Lower leg skin (tissue), 3 donors: ENCODE measurements around the gene UFSP1.

Experiments
- POLR2A ChIP-seq, 2 donors: fragments of 450-650 bp; IDR thresholded peaks; one replicate each; pipeline ENCODE4 v1.6.1; 2016 to 2017; ENCODE audit warnings: antibody characterized with exemption in 2 of 2, mild to moderate bottlenecking in 1 of 2, moderate library complexity in 1 of 2
- TF ChIP-seq, protein P1 (sequence below), 3 donors: fragments of 450-650 bp; IDR thresholded peaks; one replicate each; pipeline ENCODE4 v1.5.1; 2016; ENCODE audit warnings: antibody characterized with exemption in 3 of 3, mild to moderate bottlenecking in 3 of 3, moderate library complexity in 2 of 3

GRCh38 chr7:100901921-100902332, 12.4 kb upstream of the UFSP1 start:
- TF ChIP-seq, protein P1, sequence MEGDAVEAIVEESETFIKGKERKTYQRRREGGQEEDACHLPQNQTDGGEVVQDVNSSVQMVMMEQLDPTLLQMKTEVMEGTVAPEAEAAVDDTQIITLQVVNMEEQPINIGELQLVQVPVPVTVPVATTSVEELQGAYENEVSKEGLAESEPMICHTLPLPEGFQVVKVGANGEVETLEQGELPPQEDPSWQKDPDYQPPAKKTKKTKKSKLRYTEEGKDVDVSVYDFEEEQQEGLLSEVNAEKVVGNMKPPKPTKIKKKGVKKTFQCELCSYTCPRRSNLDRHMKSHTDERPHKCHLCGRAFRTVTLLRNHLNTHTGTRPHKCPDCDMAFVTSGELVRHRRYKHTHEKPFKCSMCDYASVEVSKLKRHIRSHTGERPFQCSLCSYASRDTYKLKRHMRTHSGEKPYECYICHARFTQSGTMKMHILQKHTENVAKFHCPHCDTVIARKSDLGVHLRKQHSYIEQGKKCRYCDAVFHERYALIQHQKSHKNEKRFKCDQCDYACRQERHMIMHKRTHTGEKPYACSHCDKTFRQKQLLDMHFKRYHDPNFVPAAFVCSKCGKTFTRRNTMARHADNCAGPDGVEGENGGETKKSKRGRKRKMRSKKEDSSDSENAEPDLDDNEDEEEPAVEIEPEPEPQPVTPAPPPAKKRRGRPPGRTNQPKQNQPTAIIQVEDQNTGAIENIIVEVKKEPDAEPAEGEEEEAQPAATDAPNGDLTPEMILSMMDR (IDR thresholded peaks at IDR 0.05): no peak
- no peak for TF ChIP-seq POLR2A (IDR thresholded peaks at IDR 0.05)
